ENCODE results near the gene PPFIA4.

DNA sequence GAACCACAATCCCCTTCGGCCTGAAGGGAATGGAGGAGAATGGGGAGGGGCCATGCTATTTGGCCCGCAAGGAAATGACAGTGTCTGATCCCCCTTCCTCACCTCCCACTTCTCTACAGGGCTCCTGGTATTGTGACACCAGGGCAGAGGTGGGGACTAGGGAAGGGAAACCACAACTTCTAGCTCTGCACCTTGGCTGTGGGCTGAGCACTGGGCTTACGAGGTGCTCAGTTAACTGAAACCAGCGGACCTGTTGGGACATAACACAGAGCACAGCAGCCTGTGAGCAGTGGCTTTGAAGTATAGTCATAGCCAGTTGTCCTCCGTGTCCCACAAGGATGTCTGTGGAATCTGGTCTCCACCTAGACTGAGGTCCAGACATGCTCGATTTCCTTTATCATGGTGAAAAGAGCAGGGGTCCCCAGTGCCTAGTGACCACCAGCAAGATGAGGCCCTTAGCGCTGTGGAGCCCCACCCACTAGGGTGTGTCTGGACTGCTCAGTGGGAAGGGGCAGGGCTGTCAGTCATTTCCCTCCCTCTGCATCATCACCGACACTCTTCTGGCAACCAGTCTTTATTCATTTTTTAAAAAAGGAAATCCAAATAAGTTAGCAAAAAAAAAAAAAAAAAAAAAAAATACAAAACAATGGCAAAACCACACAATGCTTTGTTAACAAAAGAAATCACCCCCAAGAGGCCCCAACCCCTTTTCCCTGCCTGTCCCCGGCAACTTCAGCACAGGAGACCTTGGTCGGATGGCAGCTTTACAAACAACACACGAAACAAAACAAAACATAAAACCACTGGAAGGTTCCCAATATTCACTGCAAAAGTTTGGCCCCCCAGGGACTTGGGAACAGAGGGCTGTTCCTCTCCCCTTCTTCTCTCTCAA, 56.5 kb downstream of the PPFIA4 start:
- TF ChIP-seq, protein P1, sequence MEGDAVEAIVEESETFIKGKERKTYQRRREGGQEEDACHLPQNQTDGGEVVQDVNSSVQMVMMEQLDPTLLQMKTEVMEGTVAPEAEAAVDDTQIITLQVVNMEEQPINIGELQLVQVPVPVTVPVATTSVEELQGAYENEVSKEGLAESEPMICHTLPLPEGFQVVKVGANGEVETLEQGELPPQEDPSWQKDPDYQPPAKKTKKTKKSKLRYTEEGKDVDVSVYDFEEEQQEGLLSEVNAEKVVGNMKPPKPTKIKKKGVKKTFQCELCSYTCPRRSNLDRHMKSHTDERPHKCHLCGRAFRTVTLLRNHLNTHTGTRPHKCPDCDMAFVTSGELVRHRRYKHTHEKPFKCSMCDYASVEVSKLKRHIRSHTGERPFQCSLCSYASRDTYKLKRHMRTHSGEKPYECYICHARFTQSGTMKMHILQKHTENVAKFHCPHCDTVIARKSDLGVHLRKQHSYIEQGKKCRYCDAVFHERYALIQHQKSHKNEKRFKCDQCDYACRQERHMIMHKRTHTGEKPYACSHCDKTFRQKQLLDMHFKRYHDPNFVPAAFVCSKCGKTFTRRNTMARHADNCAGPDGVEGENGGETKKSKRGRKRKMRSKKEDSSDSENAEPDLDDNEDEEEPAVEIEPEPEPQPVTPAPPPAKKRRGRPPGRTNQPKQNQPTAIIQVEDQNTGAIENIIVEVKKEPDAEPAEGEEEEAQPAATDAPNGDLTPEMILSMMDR (IDR thresholded peaks at IDR 0.05; ENCODE audit: borderline replicate concordance, extremely low read depth, low read length, poor library complexity, severe bottlenecking), result no peak
- no peak for TF ChIP-seq EZH2 (IDR thresholded peaks at IDR 0.05; ENCODE audit: borderline replicate concordance, low read depth, low read length, severe bottlenecking)

All from DND-41 (cell line).